NT2/D1 (cell line): Measurements from ENCODE around the gene MLLT11.

Experiments
- DNase-seq: peaks from one replicate; pipeline ENCODE4 v3.0.0-alpha.2; 2011; ENCODE audit warnings: low read depth, low spot score
- H3K27me3 ChIP-seq: 2 replicates; pipeline ENCODE4 v1.6.0; 2011; ENCODE audit warnings: mild to moderate bottlenecking; ENCODE audit not compliant: insufficient read length, insufficient read depth
- H3K36me3 ChIP-seq: 2 replicates; pipeline ENCODE4 v1.6.1; 2011; ENCODE audit warnings: mild to moderate bottlenecking, low read length, mixed read lengths; ENCODE audit not compliant: insufficient read depth, insufficient read length
- H3K4me1 ChIP-seq: 2 replicates; pipeline ENCODE4 v1.5.1; 2011; ENCODE audit not compliant: insufficient read depth, insufficient read length
- H3K4me3 ChIP-seq: 2 replicates; pipeline ENCODE4 v1.5.1; 2011; ENCODE audit warnings: low read depth; ENCODE audit not compliant: insufficient read length
- H3K9ac ChIP-seq: 2 replicates; pipeline ENCODE4 v1.6.0; 2011; ENCODE audit warnings: low read depth; ENCODE audit not compliant: insufficient read length
- H3K9me3 ChIP-seq: 2 replicates; pipeline ENCODE4 v1.5.1; 2011; ENCODE audit warnings: mild to moderate bottlenecking, low read length; ENCODE audit not compliant: insufficient read depth
- SUZ12 ChIP-seq: IDR thresholded peaks from 2 replicates; pipeline ENCODE4 v1.6.1; 2011; ENCODE audit not compliant: insufficient read length, insufficient read depth; ENCODE audit errors: extremely low read depth
- YY1 ChIP-seq: IDR thresholded peaks from 2 replicates; pipeline ENCODE4 v1.6.1; 2011; ENCODE audit not compliant: insufficient read length, insufficient read depth
- ZNF274 ChIP-seq: IDR thresholded peaks from 2 replicates; pipeline ENCODE4 v1.6.1; 2011; ENCODE audit warnings: mild to moderate bottlenecking, low read depth, low read length

MLLT11 gene, protein sequence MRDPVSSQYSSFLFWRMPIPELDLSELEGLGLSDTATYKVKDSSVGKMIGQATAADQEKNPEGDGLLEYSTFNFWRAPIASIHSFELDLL

GRCh38 chr1:151060007-151060656 lies at the start of gene MLLT11:
MLLT11 (plus strand) TSS chr1:151060397; CDS start chr1:151067225, 6,828 bp downstream.
- H3K36me3 ChIP-seq: peaks cover 46% of the 10 kb centered on the region
- no peaks in the 10 kb centered on the region for H3K27me3 ChIP-seq
- H3K4me3 ChIP-seq: peak within 1 kb of the TSS; percentile 90
- TF ChIP-seq SUZ12: no peak
- DNase-seq: peak; percentile 92
- H3K4me1 ChIP-seq: peaks cover 22% of the 10 kb centered on the region
- H3K9ac ChIP-seq: peak within 1 kb of the TSS; percentile 98
- H3K9me3 ChIP-seq: no peaks in the 10 kb centered on the region

- TF ChIP-seq SUZ12 (no peak), ZNF274 (no peak), YY1 (no peak)
- H3K9ac ChIP-seq: peak overlapping the region; percentile 16
- H3K36me3 ChIP-seq: peaks cover 8% of the 10 kb centered on the region
- H3K9me3 ChIP-seq: no peaks in the 10 kb centered on the region
- no peak for DNase-seq
- H3K4me3 ChIP-seq: no peak overlapping the region
- H3K4me1 ChIP-seq: peaks cover 6% of the 10 kb centered on the region
- no peaks in the 10 kb centered on the region for H3K27me3 ChIP-seq
Observed at GRCh38 chr1:151011154-151011850, 48.9 kb upstream of the MLLT11 start.

- peaks cover 2% of the 10 kb centered on the region for H3K4me1 ChIP-seq
- H3K9me3 ChIP-seq: no peaks in the 10 kb centered on the region
- no peak overlapping the region for H3K4me3 ChIP-seq
- H3K9ac ChIP-seq: no peak overlapping the region
- H3K36me3 ChIP-seq: peaks cover 10% of the 10 kb centered on the region
- H3K27me3 ChIP-seq: no peaks in the 10 kb centered on the region
- TF ChIP-seq SUZ12 (no peak), YY1 (no peak), ZNF274 (no peak)
- no peak for DNase-seq
Observed at GRCh38 chr1:151012684-151013471, 47.3 kb upstream of the MLLT11 start.

- peaks cover 2% of the 10 kb centered on the region for H3K4me1 ChIP-seq
- DNase-seq: no peak
- no peak overlapping the region for H3K9ac ChIP-seq
- peaks cover 17% of the 10 kb centered on the region for H3K36me3 ChIP-seq
- TF ChIP-seq ZNF274 (no peak), SUZ12 (no peak), YY1 (no peak)
- no peak overlapping the region for H3K4me3 ChIP-seq
- no peaks in the 10 kb centered on the region for H3K9me3 ChIP-seq
- H3K27me3 ChIP-seq: no peaks in the 10 kb centered on the region
Observed at GRCh38 chr1:151013518-151013917, 46.7 kb upstream of the MLLT11 start.

DNA sequence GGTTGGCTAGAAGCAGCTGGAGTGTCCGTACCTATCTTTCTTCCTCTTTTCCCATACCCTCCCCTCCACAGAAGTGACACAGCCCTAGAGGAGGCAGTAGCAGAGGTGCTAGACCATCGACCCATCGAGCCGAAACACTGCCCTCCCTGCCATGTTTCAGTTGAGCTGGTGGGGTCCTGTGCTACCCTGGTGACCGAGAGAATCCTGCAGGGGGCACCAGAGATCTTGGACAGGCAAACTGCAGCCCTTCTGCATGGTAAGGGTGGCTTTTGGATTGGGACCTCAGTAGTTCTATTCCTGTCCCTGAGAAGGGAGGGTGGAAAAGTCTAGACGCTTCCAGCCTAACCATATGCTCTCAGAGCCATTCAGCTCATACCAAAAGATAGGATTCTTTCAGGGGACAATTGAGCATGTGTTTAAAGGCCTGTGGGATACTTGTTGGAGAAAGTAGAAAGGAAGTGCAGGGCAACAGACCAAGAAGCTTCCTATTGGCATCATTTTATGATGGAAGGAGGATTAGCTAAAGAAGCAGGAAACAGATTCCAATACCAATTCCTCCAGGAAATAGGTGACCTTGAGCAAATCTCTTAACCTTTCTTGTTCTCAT lies 35.6 kb upstream of the MLLT11 start:
- peak; percentile 85 for DNase-seq
- Histone ChIP-seq H3K9me3 (no peaks in the 10 kb centered on the region), H3K4me3 (no peak overlapping the region), H3K4me1 (no peaks in the 10 kb centered on the region), H3K27me3 (no peaks in the 10 kb centered on the region), H3K36me3 (peaks cover 39% of the 10 kb centered on the region), H3K9ac (no peak overlapping the region)
- TF ChIP-seq YY1 (no peak), SUZ12 (no peak), ZNF274 (no peak)

DNA sequence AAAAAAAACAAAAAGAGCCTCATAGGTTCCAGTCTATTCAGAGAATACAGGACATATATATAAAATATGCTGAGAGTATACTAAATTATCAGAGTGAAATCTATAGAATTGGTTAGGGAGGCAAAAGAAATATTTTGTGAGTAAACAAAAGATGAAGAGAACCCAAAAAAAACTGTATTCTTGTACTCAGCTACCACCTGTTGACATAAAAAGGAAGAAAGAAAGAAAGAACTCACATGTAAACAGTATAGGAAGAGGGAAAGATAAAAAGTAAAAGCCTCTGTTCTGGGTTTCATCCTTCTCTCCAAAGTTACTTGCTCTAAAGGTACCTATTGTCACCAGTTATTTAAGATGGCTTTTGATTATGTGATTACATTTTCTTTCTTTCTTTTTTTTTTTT lies 33.7 kb upstream of the MLLT11 start:
- H3K9me3 ChIP-seq: no peaks in the 10 kb centered on the region
- H3K27me3 ChIP-seq: no peaks in the 10 kb centered on the region
- no peak for DNase-seq

More for the DNA sequence above, 33.7 kb upstream of the MLLT11 start:
- Histone ChIP-seq H3K36me3 (peaks cover 49% of the 10 kb centered on the region), H3K4me3 (no peak overlapping the region), H3K9ac (no peak overlapping the region), H3K4me1 (no peaks in the 10 kb centered on the region)
- TF ChIP-seq SUZ12 (no peak), YY1 (no peak), ZNF274 (no peak)
